Stimulated activated CD8-positive, alpha-beta memory T cell treated with anti-CD3 and anti-CD28 coated beads, Interleukin-4, amount 100 ng/mL, for 1 hour (primary cell): Measurements from ENCODE around the gene SLC29A3.

Experiments
- DNase-seq, 2 donors: peaks; one replicate each; pipeline ENCODE4 v3.0.0-alpha.2; 2020; ENCODE audit warnings: low read depth in 2 of 2, low spot score in 1 of 2

The SLC29A3 gene

DNA sequence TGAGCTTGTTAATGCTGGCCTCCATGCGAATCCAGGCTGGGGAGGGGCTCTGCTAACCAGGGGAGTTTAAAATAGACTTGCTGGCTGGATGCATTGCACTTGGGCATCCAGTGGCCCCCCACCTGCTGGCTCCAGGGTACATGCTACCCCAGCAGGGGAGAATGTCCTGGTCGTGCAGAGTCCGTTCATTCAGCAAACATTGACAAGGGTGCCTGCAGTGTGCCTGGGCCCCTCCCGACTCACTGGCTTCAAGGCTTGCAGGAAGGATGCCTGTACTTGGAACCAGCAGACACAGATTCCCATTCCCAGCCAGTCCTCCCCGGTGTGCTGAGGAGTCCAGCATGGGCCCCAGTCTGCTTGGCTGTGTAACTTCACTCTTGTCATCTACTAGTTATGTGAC lies 1.5 kb downstream of the SLC29A3 start:
- no peak for DNase-seq

GRCh38 chr10:71321386-71321785 lies 2.3 kb downstream of the SLC29A3 start:
- DNase-seq, result no peak

GRCh38 chr10:71323407-71323806 lies 4.3 kb downstream of the SLC29A3 start:
- DNase-seq, result no peak

DNA sequence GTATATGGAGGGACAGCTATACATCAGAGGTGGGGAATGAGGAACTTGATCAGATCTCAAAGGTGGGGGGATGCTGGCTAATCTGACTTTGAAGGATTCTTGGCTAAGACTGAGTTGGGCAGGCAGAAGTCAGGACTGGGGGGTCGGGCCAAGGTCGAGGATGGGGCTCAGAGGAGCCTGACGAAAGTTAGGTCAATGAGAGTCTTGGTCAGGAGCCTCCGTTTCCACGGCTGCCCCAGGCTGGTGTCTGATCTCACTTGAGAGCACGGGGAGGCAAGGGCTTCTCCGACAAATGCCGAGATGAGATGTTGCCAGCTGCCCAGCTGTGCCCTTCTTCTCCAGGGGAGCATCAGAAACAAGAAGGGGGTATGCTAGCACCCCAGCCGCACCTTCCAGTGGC lies 5.7 kb downstream of the SLC29A3 start:
- DNase-seq, result no peak

DNA sequence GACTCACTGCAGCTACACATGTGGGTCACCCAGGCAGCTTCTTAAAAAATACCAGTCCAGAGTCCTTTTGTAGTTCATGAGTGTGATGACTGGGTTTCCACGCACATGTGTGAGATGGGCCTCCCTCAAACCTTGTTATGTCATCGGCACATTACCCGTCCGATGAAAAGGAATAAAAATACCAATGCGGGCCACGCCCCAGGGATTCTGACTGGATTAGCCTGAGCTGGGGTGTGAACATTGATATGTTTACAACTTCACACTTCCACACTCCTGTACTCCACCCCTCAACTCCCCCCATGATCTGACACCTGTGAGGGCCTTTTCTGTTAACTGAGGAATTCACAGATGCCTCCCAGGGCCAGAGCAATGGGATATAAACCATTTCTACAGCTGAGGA lies 6.2 kb downstream of the SLC29A3 start:
- no peak for DNase-seq

- DNase-seq, result no peak
Observed at GRCh38 chr10:71326464-71326881, 7.4 kb downstream of the SLC29A3 start.

DNA sequence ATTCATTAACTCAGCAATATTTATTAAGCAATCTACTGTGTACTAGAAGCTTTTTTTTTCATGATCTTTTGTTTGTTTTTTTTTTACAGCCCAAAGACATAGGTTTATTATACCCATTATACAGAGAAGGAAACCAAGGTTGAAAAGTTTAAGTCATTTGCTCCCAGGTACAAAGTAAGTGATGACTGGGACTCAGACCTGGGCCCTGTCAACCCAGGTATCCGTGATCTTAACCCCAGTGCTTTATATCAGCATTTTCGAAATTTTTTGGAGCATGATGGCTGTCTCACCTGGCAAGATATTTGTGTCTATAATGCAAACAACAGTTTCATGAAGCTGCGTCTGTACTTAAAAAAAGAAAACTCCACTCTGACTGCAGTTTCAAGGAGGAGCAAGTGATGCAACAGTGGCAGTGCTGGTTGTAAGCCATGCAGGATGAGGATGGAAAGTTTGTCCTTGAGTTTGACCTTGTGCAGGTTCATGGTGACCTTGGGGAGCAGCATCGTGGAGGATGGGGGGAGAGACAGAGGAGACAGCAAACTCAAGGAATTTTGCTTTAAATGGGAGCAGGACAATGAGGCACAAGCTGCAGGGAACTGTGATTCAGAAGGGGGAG lies 11.8 kb downstream of the SLC29A3 start:
- no peak for DNase-seq

DNA sequence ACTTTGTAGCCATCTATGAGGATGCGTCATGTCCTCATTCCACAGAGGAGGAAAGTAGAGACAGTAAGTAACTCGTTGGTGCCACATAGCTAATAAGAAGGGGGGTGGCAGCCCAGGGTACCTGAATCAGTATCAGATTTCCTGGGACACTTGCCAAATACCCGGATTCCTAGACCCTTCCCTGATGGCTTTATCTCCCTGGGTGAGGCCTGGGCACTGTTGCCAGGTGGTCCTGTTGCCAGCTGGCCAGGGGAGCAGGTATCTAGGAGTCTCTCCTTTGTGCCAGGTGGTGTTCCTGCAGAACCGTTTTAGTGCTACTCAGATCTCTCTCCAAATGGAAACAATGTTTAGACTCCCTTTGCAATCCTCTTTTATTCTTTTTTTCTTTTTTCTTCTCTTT lies 12.7 kb downstream of the SLC29A3 start:
- no peak for DNase-seq

- DNase-seq, result no peak
Observed at GRCh38 chr10:71332466-71332865, 13.4 kb downstream of the SLC29A3 start.

GRCh38 chr10:71333129-71333887 lies 14.2 kb downstream of the SLC29A3 start:
- no peak for DNase-seq

DNA sequence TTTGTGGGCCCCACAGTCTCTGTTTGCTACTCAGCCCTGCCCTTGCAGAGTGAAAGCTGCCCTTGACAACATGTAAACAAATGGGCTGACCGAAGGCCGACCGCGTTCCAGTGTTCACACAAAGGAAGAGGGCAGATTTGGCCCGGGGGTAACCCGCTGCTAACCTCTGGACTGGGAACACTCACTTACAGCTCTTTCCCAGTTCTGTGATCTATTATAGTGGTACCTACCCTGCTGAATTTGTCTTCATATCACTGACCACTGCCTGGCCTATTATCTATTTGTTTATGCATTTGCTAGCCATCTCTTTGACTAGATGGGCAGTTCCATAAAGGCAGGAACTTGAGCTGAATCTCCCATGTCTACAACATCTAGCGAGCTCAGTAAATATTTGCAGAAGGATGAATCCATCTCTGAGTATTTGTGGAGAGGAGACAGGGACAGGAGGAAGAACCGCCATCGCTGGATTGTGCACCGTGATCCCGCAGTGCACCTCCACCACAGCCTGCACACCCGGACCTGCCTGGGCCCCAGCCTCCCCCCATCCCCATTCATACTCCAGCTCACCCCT lies 15.2 kb downstream of the SLC29A3 start:
- DNase-seq, result no peak

- no peak for DNase-seq
Observed at GRCh38 chr10:71335173-71335708, 16.2 kb downstream of the SLC29A3 start.

GRCh38 chr10:71336632-71337031 lies 17.6 kb downstream of the SLC29A3 start:
- DNase-seq, result no peak

DNA sequence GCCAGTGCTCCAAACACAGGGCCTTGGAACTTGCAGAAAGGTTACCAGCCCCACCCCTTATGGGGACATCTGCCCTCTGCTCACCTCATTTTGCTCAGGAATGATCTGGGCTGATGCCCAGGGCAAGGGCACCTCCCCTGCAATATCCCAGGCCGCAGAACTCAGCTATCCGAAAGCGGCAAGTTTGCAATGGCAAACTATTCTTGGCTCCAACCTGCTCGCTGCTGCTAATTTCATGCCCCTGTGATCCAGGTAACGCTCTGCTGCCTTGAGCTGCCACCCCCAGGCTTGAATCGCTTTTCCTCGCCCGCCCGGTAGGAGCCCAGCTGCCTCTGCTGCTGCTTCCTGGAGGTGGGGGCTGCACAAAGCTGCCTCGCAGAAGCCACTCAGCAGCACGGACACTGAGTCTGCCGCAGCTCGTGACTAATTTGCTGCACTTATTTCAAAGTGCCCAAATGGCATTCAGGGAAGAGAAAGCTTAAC lies 18.2 kb downstream of the SLC29A3 start:
- DNase-seq, result no peak

- DNase-seq, result no peak
Observed at GRCh38 chr10:71338728-71339495, 19.9 kb downstream of the SLC29A3 start.

- no peak for DNase-seq
Observed at GRCh38 chr10:71339796-71340589, 20.9 kb downstream of the SLC29A3 start.

DNA sequence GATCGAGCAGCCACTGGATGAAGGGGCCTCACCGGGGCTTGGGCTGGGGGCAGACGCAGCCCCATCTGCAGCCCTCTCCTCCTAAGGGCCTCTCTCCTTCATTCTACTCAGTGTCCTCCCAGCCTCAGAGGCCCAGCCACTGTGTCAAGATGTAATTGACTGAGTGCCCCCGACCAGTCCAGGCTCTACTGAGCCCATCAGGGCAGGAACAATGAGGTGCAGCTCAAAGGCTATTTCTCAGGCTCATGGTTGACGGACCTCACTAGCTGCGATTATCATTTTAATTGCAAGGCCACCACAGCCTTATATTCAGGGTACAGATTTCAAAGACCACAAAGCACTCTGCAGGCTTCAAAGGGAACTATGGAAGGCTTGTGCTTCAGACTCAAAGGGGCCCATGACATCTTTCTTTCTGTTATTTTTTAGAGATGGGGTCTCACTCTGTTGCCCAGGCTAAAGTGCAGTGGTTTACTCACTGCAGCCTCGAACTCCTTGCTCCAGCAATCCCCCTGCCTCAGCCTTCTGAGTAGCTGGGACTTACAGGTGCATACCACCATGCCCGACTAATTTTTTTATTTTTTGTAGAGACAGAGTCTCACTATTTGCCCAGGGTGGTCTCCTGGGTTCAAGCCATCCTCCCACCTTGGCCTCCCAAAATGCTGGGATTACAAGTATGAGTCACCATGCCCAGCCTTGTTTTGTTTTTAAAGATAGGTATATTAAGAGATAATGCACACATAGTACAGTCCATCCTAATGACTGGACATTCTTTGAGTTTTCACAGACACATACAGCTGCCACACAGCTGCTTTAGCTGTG lies 23.7 kb downstream of the SLC29A3 start:
- DNase-seq, result no peak

DNA sequence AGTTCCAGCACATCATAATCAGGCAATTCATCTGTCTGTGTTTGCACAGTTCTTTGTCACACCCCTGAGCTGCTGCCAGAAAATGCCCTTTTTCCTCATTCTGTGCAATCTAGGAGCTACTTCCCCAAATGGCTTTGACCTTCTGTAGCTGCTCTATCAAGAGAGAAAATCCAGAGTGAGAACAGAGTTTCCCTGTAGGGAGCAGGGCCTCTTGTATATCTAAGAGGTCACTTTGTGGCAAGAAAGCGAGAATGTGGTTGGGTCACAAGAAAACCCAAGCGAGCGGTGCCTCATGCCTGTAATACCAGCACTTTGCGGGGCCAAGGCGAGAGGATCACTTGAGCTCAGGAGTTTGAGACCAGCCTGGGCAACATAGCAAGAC lies 24.3 kb downstream of the SLC29A3 start:
- no peak for DNase-seq

GRCh38 chr10:71344154-71344925 lies 25.3 kb downstream of the SLC29A3 start:
- no peak for DNase-seq
